Left cardiac atrium (tissue), 4 donors: ENCODE measurements around the gene PLCH1. TPM values are rescaled to one million over a fixed set of nuclear protein-coding genes. Genes with fewer than 3 reads are reported as not detected.

Experiments
- ATAC-seq, 2 donors: fragments of 200-7000 bp; cut with Tn5 transposase; one replicate each; pipeline ENCODE4 v1.9.1; 2020; ENCODE audit warnings: mild to moderate bottlenecking in 2 of 2, moderate library complexity in 2 of 2
- DNase-seq: peaks from one replicate; pipeline ENCODE4 v3.0.0-alpha.2; 2020
- intact Hi-C, 2 donors: fragments of 100-400 bp; cut with DNase I; formaldehyde crosslinking; loops; one replicate each; pipeline versions ENCODE4 v1.14.1 to v1.15.1; 2022 to 2023
- total RNA-seq, 2 donors: library from RNA; stranded (reverse); fragmentation: NEBNext Ultra II Directional; extraction: Animal tissue kit (Norgen Biotek cat#: 25700); gene quantifications; one replicate each; pipeline ENCODE4 v1.2.1, GENCODE V29; 2021
- donor health status: DM: no; HTN: yes; CAD: no.
- donor health status: DM: no; HTN: yes; CAD: no; lungs with severe emphysema.
- donor health status: DM: yes; HTN: yes; CAD: no.
- donor health status: Dilated cardiomyopathy.

PLCH1 gene
- total RNA-seq, 2 donors from 2014 or later: 0.39 to 1.3 TPM

GRCh38 chr3:155453512-155453911 lies 291.4 kb downstream of the PLCH1 start:
- DNase-seq: no peak
- ATAC-seq: no peak
- intact Hi-C loops: no loop called here

GRCh38 chr3:155449613-155450267 lies 295.1 kb downstream of the PLCH1 start:
- intact Hi-C loops: no loop called here
- ATAC-seq (peak; percentile 34 to 85), DNase-seq (no peak)

- DNase-seq (no peak), ATAC-seq (no peak)
- intact Hi-C loops: no loop called here
Observed at GRCh38 chr3:155448531-155448930, 296.3 kb downstream of the PLCH1 start.

GRCh38 chr3:155446366-155446765 lies 298.5 kb downstream of the PLCH1 start:
- DNase-seq (no peak), ATAC-seq (no peak)
- intact Hi-C loops: no loop called here

- intact Hi-C loops: no loop called here
- DNase-seq (no peak), ATAC-seq (no peak)
Observed at GRCh38 chr3:155444771-155445170, 300.1 kb downstream of the PLCH1 start.

- DNase-seq (no peak), ATAC-seq (no peak)
- intact Hi-C loops: no loop called here
Observed at GRCh38 chr3:155443815-155444214, 301.1 kb downstream of the PLCH1 start.

GRCh38 chr3:155442072-155442471 lies 302.8 kb downstream of the PLCH1 start:
- ATAC-seq (no peak), DNase-seq (no peak)
- intact Hi-C loops: no loop called here

GRCh38 chr3:155441506-155441905 lies 303.4 kb downstream of the PLCH1 start:
- DNase-seq (no peak), ATAC-seq (no peak)
- intact Hi-C loops: no loop called here

- ATAC-seq (no peak), DNase-seq (no peak)
- intact Hi-C loops: no loop called here
Observed at GRCh38 chr3:155441026-155441425, 303.8 kb downstream of the PLCH1 start.

GRCh38 chr3:155435821-155436220 lies 309.1 kb downstream of the PLCH1 start:
- intact Hi-C loops: no loop called here

GRCh38 chr3:155431856-155432570 lies 312.9 kb downstream of the PLCH1 start:
- no peak for DNase-seq
- intact Hi-C loops: no loop called here
- no peak for ATAC-seq

More at GRCh38 chr3:155435821-155436220, 309.1 kb downstream of the PLCH1 start:
- DNase-seq: no peak
- no peak for ATAC-seq

- ATAC-seq (no peak), DNase-seq (no peak)
- intact Hi-C loops: no loop called here
Observed at GRCh38 chr3:155428563-155428962, 316.3 kb downstream of the PLCH1 start.

- DNase-seq (no peak), ATAC-seq (no peak)
- intact Hi-C loops: no loop called here
Observed at GRCh38 chr3:155426524-155427230, 318.2 kb downstream of the PLCH1 start.

GRCh38 chr3:155425396-155425795 lies 319.5 kb downstream of the PLCH1 start:
- ATAC-seq (no peak), DNase-seq (no peak)
- intact Hi-C loops: no loop called here

GRCh38 chr3:155424323-155424710 lies 320.6 kb downstream of the PLCH1 start:
- no peak for ATAC-seq
- DNase-seq: no peak
- intact Hi-C loops: no loop called here

GRCh38 chr3:155423526-155424322 lies 321.1 kb downstream of the PLCH1 start:
- intact Hi-C loops: no loop called here
- DNase-seq: no peak
- ATAC-seq: no peak

- intact Hi-C loops: no loop called here
- ATAC-seq (no peak), DNase-seq (no peak)
Observed at GRCh38 chr3:155420881-155421486, 323.9 kb downstream of the PLCH1 start.

GRCh38 chr3:155420406-155420805 lies 324.5 kb downstream of the PLCH1 start:
- ATAC-seq: no peak
- intact Hi-C loops: no loop called here
- no peak for DNase-seq

GRCh38 chr3:155418407-155418806 lies 326.5 kb downstream of the PLCH1 start:
- ATAC-seq (no peak), DNase-seq (no peak)
- intact Hi-C loops: no loop called here
